Stimulated activated CD4-positive, alpha-beta T cell treated with anti-CD3 and anti-CD28 coated beads, Interleukin-1b, Interleukin-23, amount 100 ng/mL, for 4 hours (primary cell): ENCODE results near the gene USP3.

ENCODE experiments used
- DNase-seq, 2 donors: peaks; one replicate each; pipeline ENCODE4 v3.0.0-alpha.2; 2020; ENCODE audit warnings: low read depth in 2 of 2

The USP3 gene

DNA sequence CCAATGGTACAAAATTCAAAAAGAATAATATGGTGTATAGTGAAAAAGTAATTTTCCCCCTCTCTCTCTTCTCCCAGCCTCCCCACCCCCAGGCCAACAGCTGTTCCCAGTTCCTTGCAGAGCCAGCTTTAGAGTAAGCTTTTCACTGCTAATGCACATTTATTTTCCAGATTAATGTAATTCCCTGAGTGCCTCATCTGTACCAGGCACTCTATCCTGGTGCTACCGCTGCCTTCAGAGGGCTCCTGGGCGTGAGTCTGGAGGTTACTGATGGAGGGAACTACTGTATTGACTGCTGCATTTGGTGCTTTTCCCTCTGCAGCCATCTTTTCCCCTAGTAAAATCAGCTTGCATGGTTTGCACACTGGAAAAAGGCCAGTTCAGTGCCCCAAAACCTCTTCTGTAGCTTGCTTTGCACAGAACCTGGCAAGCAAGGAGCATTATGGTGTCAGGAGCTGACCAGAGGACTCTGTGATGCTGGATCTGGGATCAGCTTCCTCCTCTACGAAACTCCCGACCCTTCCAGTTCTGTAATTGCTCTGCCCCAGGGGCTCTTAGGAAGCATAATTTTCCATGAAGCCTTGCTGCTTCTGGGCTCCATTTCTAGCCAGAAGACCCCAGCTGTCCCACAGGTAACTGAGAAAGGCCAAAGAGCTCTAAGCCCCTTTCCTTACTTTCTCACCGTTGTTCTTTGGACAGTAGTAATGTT lies 8.5 kb upstream of the USP3 start:
- DNase-seq: no peak

DNA sequence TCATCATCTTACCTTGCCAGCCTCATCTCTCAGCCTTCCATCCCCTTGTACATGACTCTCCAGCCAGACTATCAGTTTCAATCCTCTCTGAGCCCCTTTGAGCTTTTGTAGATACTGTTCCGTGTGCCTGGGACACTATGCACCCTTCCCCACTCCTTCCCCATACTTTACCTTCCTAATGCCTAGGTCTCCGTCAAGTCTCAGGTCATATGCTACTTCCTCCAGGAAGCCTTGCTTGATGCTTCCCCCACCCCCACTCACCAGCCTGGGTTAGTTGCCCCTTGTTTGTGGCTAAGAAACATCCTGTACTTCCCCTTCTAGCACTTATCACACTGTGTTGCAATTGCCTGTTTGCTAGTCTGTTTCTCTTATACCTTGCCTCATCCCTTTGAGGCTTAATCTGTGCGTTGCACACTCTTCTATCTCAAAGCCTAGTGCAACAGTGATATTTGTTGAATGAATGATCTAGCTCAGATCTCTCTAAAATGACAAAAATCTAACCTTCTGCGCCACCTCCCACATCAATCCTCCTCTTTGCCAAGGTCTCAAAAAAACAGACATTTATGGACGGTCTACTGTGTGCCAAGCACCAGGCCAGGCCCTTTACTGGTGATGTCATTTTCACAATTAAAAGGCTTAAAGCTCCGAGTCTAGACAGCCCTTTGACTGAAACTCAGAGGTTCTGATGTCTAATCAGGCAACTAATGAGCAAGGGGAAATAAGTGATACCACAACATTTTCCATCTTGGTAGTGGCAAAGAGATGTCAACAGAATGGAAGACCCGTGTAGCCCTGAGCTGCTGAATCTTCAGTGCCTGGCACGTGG lies 6.5 kb upstream of the USP3 start:
- peak in 1 of 2 donors; percentile 38 for DNase-seq

DNA sequence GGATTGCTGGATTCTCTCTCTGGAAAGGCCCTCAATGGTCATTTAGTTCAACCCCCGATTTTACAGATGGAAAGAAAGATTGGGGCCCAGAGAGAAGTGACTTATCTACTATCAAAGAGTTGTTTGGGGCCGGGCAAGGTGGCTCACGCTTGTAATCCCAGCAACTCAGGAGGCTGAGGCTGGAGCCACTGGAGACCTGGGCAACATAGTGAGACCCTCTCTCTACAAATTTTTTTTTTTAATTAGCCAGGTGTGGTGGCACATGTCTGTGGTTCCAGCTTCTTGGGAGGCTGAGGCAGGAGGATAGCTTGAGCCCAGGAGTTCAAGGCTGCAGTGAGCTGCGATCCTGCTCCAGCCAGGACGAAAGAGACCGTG lies 5.2 kb upstream of the USP3 start:
- DNase-seq: no peak

DNA sequence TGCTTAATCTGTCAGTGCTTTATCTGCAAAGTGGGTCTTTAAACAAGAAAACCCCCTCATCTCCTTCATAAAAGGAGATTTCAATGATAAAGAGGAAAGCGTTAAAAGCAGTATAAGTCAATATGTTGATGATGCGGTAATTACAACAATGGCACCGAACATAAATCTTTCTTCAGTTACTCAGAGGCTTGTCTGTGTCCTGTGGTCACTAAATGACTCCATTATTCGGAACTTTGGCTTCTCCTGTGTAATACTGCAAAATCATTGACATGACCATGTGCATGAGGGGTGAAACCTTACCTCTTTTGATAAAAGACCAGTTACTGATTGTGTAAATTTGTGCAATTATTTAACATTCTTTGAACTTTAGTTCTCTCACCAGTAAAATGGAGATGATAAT lies 4.8 kb upstream of the USP3 start:
- no peak for DNase-seq

DNA sequence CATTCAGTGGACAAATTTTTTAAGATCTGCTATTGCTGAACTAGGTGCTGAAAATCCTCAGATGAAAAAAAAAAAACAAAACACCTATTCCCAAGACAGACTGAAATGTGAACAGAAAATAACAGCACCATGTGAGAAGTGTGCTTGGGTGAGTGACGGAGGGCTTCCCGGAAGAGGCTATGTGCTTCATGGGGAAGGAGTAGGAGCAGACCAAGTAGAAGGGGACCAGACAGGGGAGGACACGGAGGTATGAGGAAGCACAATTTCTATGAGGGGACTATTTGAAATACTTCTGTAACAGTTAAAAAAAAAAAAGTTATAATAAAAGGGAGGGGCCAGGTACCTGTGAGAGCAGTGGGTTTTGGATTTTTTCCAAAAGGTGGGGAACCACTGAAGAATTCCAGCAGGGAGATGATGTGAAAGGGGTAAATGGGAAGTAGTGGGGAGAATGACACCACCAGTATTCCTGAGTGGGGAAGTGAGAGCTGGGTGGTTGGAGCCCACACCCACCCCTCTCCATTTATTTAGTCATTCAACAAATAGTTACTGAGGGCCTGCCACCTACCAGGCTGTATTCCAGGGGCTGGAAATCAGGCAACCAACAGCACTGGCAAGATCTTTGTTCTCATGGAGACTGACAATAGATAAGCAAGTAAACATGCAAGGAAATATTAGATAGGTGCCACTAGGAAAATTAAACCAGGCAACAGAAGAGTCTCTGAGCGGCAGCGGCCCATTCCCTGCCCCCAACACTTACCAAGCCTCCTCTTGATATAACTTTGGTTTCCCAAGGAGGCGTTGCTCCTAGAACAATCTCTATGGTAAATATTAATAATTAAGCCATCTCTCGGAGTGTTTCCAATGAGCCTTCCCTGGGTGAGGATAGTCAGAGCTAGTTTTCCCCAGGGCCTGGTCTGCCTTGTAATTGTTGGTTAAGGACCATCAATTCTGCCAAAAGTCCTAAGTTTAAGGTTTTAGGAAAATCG lies 3.8 kb upstream of the USP3 start:
- DNase-seq: no peak

DNA sequence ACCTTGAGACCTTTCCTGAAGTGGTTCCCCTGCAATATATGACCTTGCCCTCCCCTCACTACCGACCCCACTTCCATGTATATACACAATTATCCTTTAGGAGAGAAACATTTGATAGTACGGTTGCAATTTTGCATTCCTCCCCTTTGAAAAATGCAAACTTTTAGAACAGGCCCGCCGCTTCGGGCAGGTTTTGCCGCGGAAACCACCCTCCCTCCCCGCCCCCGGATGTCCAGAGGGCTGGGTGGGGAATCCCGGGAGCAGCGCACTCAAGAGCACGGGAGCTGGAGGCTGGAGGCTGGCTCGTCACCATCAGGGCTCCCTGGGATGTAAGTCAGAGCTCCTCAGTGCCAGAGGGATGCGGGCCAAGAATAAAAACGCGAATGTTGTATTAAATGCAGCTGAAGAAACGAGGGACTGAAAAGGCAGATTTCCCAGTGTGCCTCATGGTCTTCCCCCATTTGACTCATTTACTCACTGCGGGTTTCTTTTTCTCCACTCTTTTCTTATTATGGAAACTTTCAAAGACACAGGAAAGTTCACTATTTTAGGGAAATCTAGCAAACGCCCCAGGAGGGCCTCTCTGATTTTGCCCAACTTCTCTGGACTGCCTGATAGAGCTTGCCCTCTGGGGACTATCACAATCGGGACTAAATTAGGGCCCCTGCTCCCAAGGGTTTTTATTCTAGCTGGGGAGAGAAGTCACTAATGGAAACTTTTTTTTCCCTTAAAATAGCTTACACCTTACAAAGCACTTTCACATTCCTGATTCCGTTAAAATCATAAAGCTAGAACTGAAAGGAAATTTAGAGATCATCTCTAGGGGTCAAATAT lies 2.9 kb upstream of the USP3 start:
- DNase-seq: no peak

DNA sequence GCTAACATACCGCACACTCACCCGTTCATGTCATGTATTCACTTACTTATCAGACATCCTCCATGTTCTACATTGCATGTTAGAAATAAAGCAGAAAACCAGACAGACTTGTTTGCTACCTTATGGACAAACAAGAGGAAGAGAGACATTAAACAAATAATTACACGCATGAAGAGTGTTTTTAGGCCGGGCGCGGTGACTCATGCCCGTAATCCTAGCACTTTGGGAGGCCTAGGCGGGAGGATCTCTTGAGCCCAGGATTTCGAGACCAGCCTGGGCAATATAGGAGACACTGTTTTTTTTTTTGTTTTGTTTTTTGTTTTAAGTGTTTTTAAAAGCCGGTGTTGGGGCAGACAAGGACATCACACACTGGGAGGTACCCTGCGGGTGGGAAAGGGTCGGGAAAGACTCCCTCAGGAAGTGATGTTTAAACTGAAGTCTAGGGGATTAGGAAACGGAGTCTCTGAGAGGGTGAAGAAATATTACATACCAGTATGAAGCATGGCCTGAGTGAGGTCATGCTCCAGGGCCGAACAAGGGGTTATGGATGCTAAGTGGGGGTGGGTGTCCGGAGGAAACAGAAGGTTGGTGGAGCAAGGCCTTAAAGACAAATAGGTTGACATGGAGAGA lies 2.1 kb upstream of the USP3 start:
- no peak for DNase-seq

DNA sequence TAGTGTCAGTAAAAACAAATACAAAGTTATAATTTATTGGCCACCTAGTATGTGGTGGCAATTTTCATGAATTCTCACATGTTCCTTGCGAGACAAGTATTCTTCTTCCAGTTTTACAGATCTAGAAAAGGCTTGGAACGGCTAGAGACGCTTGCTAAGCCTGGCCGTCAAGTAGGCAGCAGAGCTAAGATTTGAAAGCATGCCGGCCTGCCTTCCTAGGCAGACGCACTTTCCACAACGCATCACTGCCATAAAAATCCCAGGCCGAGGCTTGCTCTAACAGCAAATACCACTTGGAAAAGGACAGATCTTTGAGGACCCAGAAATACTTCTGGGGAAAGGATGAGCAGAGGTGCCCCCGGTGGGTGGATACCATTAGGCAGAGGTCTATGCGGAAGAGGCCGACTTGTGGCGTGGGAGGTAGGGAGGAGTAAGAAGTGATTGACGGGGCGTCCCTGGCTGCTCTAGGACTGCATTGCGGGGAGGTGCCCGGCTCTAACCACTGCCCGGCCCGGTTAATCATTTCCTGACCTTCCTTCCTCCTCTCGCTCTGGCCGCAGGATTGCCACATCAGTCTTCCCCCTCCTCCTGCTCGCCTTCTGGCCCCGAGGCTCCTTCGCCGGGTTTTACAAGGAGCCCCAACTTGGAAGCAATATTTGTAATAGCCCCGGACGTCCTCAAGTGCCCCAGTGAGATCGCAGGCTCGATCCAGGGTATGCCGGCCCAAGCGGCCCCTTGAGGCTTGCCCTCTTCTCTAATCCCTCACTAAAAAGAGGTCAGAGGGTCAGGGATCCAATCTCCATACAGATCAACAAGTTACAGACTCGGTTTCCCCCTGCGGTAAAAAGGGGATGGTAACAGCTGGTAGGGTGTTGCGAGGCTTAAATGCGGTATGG lies 1.3 kb upstream of the USP3 start:
- DNase-seq: peak; percentile 37 to 50

DNA sequence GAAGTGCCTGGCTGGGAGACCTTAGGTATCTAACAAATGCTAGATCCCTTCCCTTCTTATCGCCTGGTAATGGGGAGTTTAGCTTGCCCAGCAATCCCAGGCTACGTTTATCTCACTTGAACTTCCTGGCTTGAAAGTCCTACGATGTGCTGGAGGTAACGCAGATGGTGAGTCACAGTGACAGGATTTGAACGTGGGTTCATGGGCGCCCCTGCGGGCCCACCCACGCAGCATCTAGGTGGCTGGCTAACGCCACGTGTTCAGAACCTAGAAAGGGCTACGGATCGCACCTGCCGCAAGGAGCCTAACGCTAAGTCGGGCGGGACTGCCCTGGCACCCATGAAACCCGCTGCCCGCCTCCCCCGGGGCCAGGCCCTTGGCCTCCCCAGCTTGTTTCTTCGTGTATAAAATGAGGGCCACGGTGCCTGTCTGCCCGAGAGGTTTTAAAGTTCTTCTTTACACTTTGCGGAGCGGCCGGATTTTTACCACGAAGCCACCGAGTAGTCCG lies 600 bp upstream of the USP3 start:
- DNase-seq: peak; percentile 74 to 86

DNA sequence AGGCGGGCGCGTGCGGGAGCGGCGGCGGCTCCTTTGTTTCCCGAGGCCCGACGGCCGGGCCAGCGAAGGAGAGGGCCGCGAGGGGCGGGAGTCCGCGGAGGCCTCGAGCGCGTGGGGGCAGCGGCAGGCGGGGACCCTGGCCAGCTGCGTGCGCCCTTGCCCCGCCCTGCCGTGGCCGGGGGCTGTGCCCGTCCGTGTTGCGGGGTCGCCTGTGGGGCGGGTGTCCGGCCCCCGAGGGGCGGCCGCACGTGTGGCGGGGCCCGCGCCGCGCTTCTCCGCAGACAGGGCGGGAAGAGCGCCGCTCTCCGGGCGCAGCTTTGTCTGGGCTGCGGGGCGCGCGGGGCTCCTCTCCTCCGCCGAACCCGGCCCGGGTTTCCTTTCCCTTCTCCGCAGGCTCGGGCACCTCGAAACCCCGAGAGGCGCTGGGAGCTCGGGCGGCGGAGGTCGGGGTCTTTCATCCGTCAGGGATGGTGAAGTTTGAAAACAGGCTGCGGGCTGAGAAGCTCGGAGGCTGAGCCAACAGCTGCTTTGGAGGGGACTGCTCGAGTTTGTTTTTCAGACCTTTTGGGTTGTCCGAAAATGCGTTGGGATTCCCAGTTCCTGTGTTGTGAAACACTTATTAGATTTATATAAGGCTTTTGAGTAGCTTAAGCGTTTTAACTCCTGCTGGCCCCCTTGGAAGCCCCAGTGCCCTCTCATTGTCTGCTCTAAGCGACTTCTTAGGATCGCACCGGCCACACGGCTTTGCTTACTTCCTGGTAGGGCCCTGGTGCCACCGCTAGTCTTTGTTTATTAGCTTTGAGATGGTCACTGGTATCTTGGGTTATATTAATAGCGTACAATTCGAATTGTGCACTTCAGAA lies 817 bp downstream of the USP3 start:
- DNase-seq: peak in 1 of 2 donors; percentile 36

DNA sequence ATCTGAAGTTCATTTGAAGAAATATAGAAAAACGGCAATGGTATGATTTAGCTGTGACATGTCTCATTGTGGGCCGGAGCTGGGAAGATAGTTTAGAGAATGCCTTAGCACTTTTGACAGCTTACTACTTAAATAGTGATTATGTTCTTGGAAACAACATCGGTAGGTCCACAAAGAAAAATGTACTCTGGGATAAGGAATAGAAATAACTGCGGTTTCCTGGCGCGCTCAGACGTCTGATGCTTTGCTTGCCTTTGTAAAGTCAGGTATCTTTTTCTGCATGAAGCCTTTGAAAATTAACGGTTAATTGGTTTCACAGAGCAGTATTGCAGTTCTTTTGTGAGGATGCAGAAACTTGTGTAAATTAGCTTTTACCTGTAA lies 1.4 kb downstream of the USP3 start:
- DNase-seq: no peak

DNA sequence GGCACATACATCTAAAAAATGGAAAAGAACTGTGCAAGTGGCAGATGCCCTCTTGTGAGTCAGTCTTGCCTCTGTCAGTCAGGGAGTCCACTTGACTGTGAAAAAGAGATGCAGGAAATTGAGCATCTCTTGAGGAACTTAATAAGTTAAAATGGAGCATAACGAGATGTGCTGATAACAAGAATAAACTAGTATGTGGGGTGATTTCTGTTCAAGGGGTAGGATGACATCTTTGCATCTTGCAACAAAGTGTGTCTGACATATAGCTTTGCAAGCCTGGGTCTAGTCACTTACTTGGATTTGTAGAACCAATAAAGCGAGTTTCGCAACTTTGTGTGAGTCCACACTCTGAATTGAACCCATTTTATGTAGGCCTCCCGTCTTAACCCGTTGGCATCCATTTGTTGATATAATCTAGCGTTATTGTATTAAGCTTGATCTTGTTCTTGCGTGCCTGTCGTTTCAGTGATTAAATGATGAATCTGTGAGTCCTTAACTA lies 2.2 kb downstream of the USP3 start:
- no peak for DNase-seq

DNA sequence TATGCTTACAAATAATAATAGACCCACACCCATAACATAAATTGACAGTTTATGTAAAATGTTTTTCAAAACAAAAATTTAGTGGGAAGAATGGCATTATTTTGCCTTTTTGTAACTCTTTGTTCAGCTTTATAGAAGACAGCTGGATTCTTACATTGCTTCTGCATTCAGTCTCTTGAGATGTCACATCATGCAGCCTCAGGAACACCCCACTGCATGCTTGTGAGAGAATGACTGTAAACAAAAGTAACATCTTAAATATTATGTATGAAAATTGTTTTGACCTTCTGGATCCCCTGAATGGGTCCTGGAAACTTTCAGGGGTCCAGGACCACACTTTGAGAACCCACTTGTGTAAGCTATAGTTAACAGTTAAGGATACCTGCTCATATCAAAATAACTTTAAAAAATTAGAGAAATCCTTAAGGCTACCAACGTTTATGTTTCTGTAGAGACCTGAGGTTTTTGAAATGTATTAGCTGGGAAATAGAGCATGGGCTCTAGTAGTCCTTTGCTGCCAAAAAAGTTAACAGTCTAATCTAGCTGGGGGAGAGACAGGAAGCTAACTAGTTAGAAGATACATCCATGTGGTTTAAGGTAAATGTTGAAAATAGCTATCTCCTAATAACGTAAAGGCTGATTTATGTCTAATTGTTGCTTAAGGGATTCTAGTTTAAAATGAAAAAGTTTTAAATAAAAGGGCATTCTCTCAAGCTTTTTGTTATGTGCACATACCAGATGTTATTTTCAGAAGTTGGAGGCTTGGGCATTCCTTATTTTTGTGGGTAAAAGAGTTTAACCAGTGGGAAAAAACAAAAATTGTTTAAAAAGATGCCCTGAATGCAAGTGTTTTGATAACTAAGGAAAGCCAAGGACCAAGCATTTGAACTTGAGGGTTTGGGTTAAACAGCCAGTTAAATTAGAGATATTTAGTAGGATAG lies 3.8 kb downstream of the USP3 start:
- DNase-seq: no peak

DNA sequence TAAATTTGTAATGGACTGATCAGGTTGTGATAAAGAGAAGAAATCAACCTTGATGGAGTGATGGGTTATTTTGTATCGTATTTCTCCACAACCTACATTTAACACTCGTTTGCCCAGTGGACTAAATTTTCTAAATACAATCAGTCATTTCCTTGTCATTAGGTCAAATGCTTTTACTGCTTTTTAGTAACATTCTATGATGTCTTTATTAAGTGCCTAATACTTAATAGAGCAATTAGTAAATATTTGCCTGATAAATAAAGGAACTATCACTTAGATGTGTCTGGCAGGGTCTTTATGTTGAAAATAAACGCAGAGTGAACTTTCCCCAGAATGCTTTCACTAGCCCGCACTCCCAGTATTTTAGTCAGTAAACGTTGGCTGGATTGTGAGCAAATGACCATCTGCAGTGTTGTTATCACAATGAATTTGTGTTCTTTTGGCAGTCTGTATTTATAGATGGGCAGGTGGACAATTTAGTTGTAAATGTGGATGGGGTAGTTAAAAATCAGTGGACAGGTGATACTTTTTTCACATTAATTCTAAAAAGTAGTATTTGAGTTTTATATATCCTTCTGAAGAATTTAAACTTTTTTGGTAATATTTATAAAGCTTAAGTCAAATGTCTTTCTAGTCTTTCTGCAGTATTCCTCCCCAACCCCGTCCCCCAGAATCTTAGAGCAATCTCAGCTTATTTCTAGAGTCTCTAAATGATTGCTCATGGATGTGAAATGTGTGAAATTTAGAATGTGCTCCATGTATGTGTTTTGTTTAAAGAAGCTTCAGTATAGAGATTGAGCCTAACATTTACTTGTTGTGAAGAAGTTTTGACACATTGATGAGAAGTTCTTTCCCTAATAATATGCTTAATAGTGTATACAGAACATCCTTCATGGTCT lies 4.9 kb downstream of the USP3 start:
- no peak for DNase-seq

DNA sequence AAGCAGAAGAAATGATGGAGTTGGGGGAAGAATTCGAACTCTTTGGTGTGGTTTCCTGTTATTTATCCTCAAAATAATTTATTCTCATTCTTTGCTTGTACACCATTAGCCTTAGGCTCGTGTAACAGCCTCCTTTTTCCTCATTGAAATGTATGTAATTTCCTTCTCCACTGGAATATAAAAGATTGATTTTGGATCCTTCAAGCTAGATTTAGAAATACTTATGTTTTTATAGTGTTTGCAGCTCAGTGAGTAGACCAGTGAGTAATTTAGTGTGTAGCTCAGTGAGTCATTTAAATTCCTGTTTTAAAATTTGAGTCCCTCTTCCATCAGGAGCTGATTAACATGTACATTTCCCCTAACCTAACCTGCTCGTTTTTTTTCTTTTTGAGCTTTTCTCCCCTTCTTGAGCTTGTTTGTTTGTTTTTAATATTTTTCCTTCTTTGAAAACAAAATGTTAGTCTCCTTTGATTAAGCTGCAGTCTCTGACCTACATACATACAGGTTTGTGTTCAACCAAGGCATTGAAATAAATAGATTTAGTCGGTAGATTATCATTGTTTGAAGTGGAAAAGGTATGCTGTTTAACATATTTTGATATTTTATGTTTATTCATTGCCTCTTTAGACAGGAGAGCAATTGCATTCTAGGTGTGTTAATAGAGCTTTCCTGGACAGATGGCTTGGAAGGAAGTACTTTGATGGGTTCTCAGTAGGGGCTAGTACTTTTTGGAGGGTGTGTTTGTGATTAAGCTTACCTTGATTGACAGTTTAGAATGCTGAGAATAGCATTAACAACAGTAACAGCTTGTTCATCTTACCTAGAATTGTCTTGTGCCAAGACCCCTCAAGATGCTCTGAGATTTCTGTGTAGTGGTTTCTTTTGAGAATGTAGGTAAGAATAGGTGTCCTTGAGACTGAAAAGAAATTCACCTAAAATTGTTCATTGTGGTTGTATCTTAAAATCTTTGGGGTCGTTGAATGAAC lies 5.9 kb downstream of the USP3 start:
- DNase-seq: no peak
